ENCODE measurements around the gene ARL3. TPM values are rescaled to one million over a fixed set of nuclear protein-coding genes. Genes with fewer than 3 reads are reported as not detected.

ARL3 gene
- total and polyA plus RNA-seq, 10 donors = 2.2 to 5.1 (median 4.0) TPM

DNA sequence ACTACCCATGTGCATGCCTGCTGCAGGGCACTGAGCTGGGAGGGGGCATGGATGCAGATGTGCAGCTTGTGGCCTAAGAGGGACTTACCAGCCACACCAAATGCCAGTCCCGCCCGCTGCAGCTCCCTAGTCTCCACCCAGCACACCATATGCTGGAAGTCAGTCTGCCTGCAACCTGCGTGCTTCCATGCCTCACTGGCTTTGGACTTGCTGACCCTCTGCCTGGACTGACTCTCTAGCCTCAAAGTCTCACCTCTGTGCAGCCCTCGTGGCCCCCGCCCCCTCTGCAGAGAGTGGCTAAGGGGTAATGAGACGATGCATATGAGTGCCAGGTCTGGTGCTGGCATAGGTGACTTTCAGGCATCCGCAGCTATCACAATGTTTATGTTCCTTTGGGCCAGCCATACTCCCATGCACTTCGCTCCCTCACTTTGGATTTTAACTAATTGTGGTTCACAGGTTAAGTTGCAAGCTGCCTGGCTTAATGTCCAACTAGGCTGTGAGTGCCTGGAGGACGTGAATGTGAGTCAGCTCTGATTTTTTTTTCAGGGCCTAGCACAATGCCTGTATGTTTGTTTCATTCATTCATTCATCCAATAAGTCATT is 48.2 kb downstream of the ARL3 start:
- DNase-seq = peak; percentile 68
- Histone ChIP-seq H3K27me3 (replicated peaks in 1 of 7) (no peaks in the 10 kb centered on the region), H3K4me3 (no peak overlapping the region), H3K36me3 (no peaks in the 10 kb centered on the region), H3K9me3 (no peaks in the 10 kb centered on the region), H3K27ac (no peak overlapping the region), H3K4me1 (peaks cover 2 to 44% (median 25%) of the 10 kb centered on the region in 6 donors)
- 85 to 93% (median 89%) methylated on average over 7 to 9 of the region's 9 CpGs for WGBS, 5 donors
- TF ChIP-seq POLR2AphosphoS5 (IDR thresholded peaks at IDR 0.05) (no peak), POLR2A (IDR thresholded peaks at IDR 0.05) (no peak), CTCF (IDR thresholded peaks at IDR 0.05 in 8 of 11, conservative IDR thresholded peaks at IDR 0.05 in 3 of 11) (no peak)
- intact Hi-C loops (cut with DNase I; ENCODE audit: low total_unique reads) = no loop called here

GRCh38 chr10:102661658-102662028 is 52.6 kb downstream of the ARL3 start:
- DNase-seq = peak; percentile 52

GRCh38 chr10:102660888-102661657 is 53.1 kb downstream of the ARL3 start:
- peak; percentile 90 for DNase-seq
- H3K4me3 ChIP-seq = peak overlapping the region in 2 of 8 donors; percentile 13 to 24

More at GRCh38 chr10:102661658-102662028, 52.6 kb downstream of the ARL3 start:
- Histone ChIP-seq H3K9me3 (no peaks in the 10 kb centered on the region), H3K27me3 (replicated peaks in 1 of 7) (no peaks in the 10 kb centered on the region), H3K4me3 (peak overlapping the region in 1 of 8 donors; percentile 24), H3K36me3 (peaks cover 3 to 29% (median 18%) of the 10 kb centered on the region in 6 donors), H3K4me1 (peaks cover 25 to 55% (median 43%) of the 10 kb centered on the region in 6 donors), H3K27ac (peak overlapping the region in 7 of 8 donors; percentile 32 to 82 (median 61))
- intact Hi-C loops (cut with DNase I; ENCODE audit: low total_unique reads) = no loop called here
- WGBS, 5 donors = 49 to 59% (median 56%) methylated on average over 5 to 6 of the region's 6 CpGs
- no peak for TF ChIP-seq CTCF (IDR thresholded peaks at IDR 0.05 in 8 of 11, conservative IDR thresholded peaks at IDR 0.05 in 3 of 11)
- no peak for TF ChIP-seq POLR2A (IDR thresholded peaks at IDR 0.05)
- no peak for TF ChIP-seq POLR2AphosphoS5 (IDR thresholded peaks at IDR 0.05)

More at GRCh38 chr10:102660888-102661657, 53.1 kb downstream of the ARL3 start:
- Histone ChIP-seq H3K27ac (peak overlapping the region; percentile 27 to 82 (median 61)), H3K4me1 (peaks cover 25 to 61% (median 44%) of the 10 kb centered on the region in 6 donors), H3K9me3 (no peaks in the 10 kb centered on the region), H3K27me3 (replicated peaks in 1 of 7) (no peaks in the 10 kb centered on the region), H3K36me3 (peaks cover 3 to 35% (median 24%) of the 10 kb centered on the region in 6 donors)
- TF ChIP-seq POLR2AphosphoS5 (IDR thresholded peaks at IDR 0.05) (peak; percentile 86 to 91 (median 90)), CTCF (IDR thresholded peaks at IDR 0.05 in 8 of 11, conservative IDR thresholded peaks at IDR 0.05 in 3 of 11) (no peak)
- intact Hi-C loops (cut with DNase I; ENCODE audit: low total_unique reads) = no loop called here
- WGBS, 5 donors = 1 to 4% (median 4%) methylated on average over 9 to 22 of the region's 22 CpGs
